Panc1 (cell line): Measurements from ENCODE around the gene WDR7. TPM values are rescaled to one million over a fixed set of nuclear protein-coding genes. Genes with fewer than 3 reads are reported as not detected.

Experiments used
- ATAC-seq: fragments of 200-7000 bp; cut with Tn5 transposase; 2 replicates; pipeline ENCODE4 v1.9.1; 2020; ENCODE audit warnings: mild to moderate bottlenecking, moderate library complexity
- BruUV-seq: library from RNA; stranded (reverse); fragments of 400-500 nt; replicated peaks from 2 replicates; lab custom pipeline; 2021; lab: Mats Ljungman, UMichigan
- CTCF ChIA-PET: fragments of 300-600 bp; sonication (Branson Sonifier 250); formaldehyde crosslinking; loops from one replicate; lab custom pipeline; 2022; ENCODE audit warnings: antibody characterized with exemption; lab: Charles Lee
- POLR2A ChIA-PET: fragments of 300-600 bp; sonication (Branson Sonifier 250); formaldehyde crosslinking; loops from one replicate; lab custom pipeline; 2022; ENCODE audit warnings: antibody characterized with exemption; lab: Charles Lee
- DNase-seq: peaks from one replicate; pipeline ENCODE4 v3.0.0-alpha.2; 2010; ENCODE audit warnings: low read depth, low spot score
- H3K27ac ChIP-seq: 2 replicates; pipeline ENCODE4 v1.5.1; 2011; ENCODE audit warnings: mild to moderate bottlenecking, low read length, inconsistent platforms
- H3K27me3 ChIP-seq: fragments of 200-500 bp; sonication (Bioruptor generic); 2 replicates; pipeline ENCODE4 v1.6.0; 2014; ENCODE audit warnings: low read length, inconsistent platforms; ENCODE audit not compliant: control insufficient read depth, insufficient read depth
- H3K36me3 ChIP-seq: fragments of 200-500 bp; sonication (Bioruptor generic); 2 replicates; pipeline ENCODE4 v1.5.1; 2014; ENCODE audit warnings: inconsistent platforms, mild to moderate bottlenecking, low read length, moderate library complexity; ENCODE audit not compliant: control insufficient read depth, insufficient read depth
- H3K4me1 ChIP-seq: 2 replicates; pipeline ENCODE4 v1.5.1; 2011; ENCODE audit warnings: inconsistent platforms, mild to moderate bottlenecking, low read length, moderate library complexity; ENCODE audit not compliant: control insufficient read depth, insufficient read depth
- H3K4me3 ChIP-seq, 2 experiments: 2 replicates each; pipeline ENCODE4 v1.5.1; 2011 to 2012; ENCODE audit warnings: low read depth in 2 of 2, low read length in 2 of 2, mild to moderate bottlenecking in 2 of 2, inconsistent platforms in 1 of 2, moderate library complexity in 1 of 2
- H3K9me3 ChIP-seq: fragments of 200-500 bp; sonication (Bioruptor generic); 2 replicates; pipeline ENCODE4 v1.5.1; 2014; ENCODE audit warnings: low read depth, mild to moderate bottlenecking, inconsistent platforms, low read length, moderate library complexity; ENCODE audit not compliant: control insufficient read depth, insufficient read depth
- CTCF ChIP-seq: fragments of 450-650 bp; IDR thresholded peaks from 2 replicates; pipeline ENCODE4 v1.5.1; 2017; ENCODE audit warnings: mild to moderate bottlenecking
- POLR2AphosphoS5 ChIP-seq: IDR thresholded peaks from 2 replicates; pipeline ENCODE4 v1.6.1; 2012; ENCODE audit warnings: mild to moderate bottlenecking, low read depth, low read length, moderate library complexity
- REST ChIP-seq, 2 experiments: IDR thresholded peaks; 2 replicates each; pipeline ENCODE4 v1.6.1; 2011 to 2012; ENCODE audit warnings: low read depth in 2 of 2, control low read depth in 1 of 2, low read length in 1 of 2, mild to moderate bottlenecking in 1 of 2, moderate library complexity in 1 of 2; ENCODE audit not compliant: insufficient read depth in 1 of 2
- SIN3A ChIP-seq: IDR thresholded peaks from 2 replicates; pipeline ENCODE4 v1.6.1; 2012; ENCODE audit warnings: low read depth, mild to moderate bottlenecking, low read length, moderate library complexity, borderline replicate concordance; ENCODE audit not compliant: insufficient read depth
- TCF7L2 ChIP-seq: IDR thresholded peaks from 2 replicates; pipeline ENCODE4 v1.6.1; 2011; ENCODE audit warnings: mild to moderate bottlenecking, low read depth, low read length, inconsistent platforms
- in situ Hi-C: cut with HindIII; loops from 2 replicates; pipeline ENCODE4 v1.10.0; 2016; ENCODE audit warnings: low sequenced_read_pairs, low pct_unique_long_range_greater_than_20kb
- intact Hi-C: fragments of 100-400 bp; cut with micrococcal nuclease; formaldehyde crosslinking; loops from one replicate; pipeline ENCODE4 v1.10.0; 2022; ENCODE audit not compliant: unreplicated experiment
- total RNA-seq: library from RNA; stranded (reverse); gene quantifications from one replicate; pipeline ENCODE4 v1.2.1, GENCODE V29; 2021; ENCODE audit not compliant: unreplicated experiment

The WDR7 gene
- total RNA-seq, 1 experiment from 2014 or later = 12.3 TPM

- BruUV-seq = no TSS peak
- CTCF ChIA-PET = no interaction called here
Measured at GRCh38 chr18:57075716-57076400, 424.7 kb downstream of the WDR7 start.

More at GRCh38 chr18:57075716-57076400, 424.7 kb downstream of the WDR7 start:
- in situ Hi-C loops = no loop called here
- H3K9me3 ChIP-seq = no peaks in the 10 kb centered on the region
- H3K4me3 ChIP-seq = no peak overlapping the region
- no peaks in the 10 kb centered on the region for H3K27me3 ChIP-seq
- H3K36me3 ChIP-seq = no peaks in the 10 kb centered on the region
- ATAC-seq (no peak), DNase-seq (no peak)
- H3K27ac ChIP-seq = no peak overlapping the region
- TF ChIP-seq CTCF = no peak
- TF ChIP-seq POLR2AphosphoS5 = no peak
- TF ChIP-seq SIN3A = no peak
- no peak for TF ChIP-seq REST (IDR thresholded peaks at IDR 0.05; ENCODE audit: insufficient read depth in 1 of 2, low read depth in 2 of 2, low read length in 1 of 2)
- TF ChIP-seq TCF7L2 = no peak
- H3K4me1 ChIP-seq = no peaks in the 10 kb centered on the region
- intact Hi-C loops = no loop called here
- POLR2A ChIA-PET = no interaction called here
